Dedifferentiated amniotic fluid mesenchymal stem cell (primary cell): ENCODE measurements around the gene PEX14.

Source experiments
- DNase-seq: peaks from one replicate; pipeline ENCODE4 v3.0.0-alpha.2; 2016; ENCODE audit errors: extremely low spot score

Gene PEX14

DNA sequence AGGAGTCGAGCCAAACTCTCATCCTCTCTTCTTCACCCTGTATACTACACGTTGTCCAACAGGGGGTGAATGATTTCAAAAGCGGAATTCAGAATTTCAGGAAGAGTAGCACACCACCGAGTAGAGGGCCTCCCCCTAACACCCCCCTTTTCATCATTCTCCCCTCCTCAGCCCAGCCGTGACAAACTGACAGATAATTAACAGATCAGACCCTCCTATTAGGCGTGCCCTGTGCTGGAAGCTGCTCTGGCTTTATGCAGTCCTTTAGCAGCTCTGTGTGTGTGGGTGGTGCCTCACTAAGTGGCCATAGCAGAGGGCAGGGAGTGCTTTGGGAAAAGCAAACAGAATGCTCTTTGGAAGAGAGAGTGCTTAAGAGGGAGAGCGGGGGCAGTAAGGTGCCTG, 44.3 kb downstream of the PEX14 start:
- DNase-seq, result no peak

DNA sequence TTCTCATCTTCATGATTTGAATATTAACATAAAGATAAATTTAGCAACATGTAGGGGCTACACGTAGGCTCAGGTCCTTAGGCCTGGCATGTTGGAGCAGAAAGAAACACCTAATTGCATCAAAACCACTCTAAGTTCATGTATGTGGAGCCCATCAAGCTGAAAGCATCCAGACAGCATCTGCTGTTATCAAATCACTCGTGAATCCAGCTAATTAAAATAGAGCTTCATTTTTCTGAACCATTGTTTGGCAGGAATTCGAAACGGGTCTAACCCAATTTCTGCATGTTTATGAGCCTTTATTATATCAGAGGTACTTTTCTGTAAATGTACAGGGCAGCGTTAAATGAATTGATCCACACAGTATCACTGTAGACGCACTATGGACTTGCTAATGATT, 45.7 kb downstream of the PEX14 start:
- DNase-seq, result no peak

DNA sequence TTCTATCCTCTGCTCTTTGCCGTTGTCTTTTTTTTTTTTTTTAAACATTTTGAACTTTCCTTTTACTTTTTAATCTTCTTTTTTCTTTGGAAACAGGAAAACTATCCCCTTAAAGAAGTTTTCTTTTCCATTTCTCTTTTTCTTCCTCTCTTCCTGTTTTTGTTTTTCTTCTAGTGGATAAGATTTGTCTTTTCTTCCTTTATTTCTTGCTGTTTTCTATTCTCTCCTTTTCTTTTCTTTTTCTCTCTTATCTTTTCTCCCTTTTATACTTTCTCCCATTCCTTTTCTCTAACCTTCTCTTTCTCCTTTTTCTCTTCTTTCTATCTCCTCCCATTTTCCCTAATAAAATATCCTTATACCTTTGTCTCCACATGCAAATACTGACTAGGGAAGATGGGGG, 46.2 kb downstream of the PEX14 start:
- no peak for DNase-seq

GRCh38 chr1:10521537-10522157, 46.9 kb downstream of the PEX14 start:
- no peak for DNase-seq

- no peak for DNase-seq
These were observed 47.6 kb downstream of the PEX14 start for GRCh38 chr1:10522322-10522860.

GRCh38 chr1:10525208-10525607, 50.5 kb downstream of the PEX14 start:
- DNase-seq, result no peak

DNA sequence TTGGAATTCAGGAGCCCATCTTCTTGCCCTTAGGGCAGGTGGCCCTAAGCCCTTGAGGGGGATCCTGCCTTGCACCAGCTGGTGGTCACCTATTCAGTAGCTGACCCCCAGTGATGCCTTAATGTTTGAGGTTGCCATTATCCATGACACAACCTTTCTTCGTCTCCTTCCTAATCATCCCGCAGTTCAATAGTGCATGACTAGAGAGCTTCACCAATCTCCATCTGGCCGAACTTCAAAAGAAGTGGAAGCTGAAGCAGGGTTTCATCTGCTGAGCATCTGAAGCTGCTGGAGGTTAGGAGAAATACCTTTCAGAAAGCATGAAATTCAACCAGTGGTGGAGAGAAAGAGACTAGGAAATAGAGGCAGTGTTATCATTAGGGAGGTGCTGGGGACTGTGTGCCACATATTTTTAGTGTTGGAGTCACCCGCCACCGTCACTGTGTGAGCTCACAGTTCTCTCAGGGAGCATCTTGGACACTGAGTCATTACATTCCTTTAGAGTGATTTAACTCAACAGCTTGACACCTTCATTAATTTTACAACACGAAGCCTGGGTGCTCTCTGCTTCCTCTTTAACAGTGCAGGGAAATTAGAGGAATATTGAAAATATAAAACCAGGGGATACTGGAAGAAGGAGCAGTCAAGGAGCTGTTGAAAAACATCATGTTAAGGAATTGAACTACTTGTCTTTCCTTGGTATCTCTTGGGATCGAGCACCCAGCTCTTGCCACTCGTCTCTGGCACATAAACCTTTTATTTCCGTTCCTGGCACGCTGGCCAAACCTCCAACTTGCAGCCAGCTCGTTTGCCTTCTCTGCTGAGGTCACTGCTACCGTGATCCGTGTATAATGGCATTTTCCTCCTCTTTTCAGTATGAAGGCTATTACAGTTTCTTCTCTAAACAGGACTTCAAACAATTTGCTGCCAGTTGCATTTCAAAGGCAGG, 53.6 kb downstream of the PEX14 start:
- peak; percentile 36 for DNase-seq

DNA sequence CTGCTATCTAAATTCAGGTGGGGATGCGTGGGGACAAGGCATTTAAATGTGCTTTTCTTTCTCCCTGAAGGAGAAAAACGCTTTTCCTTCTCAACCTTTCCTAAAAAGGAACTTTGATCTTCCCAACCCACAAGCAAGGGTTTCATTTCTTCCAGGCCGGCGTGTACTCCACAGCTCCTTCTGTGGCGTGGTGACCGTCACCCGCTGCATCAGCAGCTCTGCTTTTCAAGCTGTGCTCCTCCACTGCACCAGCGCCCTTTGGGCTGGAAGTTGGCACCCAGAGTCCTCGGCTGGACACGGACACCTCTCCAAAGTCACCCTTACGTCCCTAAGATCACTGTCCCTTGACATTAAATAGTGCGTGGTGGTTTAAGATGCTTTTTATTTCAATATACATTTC, 54.3 kb downstream of the PEX14 start:
- no peak for DNase-seq

GRCh38 chr1:10529765-10530164, 55.0 kb downstream of the PEX14 start:
- DNase-seq, result no peak

- DNase-seq, result no peak
These were observed 55.6 kb downstream of the PEX14 start for GRCh38 chr1:10530281-10530740.

DNA sequence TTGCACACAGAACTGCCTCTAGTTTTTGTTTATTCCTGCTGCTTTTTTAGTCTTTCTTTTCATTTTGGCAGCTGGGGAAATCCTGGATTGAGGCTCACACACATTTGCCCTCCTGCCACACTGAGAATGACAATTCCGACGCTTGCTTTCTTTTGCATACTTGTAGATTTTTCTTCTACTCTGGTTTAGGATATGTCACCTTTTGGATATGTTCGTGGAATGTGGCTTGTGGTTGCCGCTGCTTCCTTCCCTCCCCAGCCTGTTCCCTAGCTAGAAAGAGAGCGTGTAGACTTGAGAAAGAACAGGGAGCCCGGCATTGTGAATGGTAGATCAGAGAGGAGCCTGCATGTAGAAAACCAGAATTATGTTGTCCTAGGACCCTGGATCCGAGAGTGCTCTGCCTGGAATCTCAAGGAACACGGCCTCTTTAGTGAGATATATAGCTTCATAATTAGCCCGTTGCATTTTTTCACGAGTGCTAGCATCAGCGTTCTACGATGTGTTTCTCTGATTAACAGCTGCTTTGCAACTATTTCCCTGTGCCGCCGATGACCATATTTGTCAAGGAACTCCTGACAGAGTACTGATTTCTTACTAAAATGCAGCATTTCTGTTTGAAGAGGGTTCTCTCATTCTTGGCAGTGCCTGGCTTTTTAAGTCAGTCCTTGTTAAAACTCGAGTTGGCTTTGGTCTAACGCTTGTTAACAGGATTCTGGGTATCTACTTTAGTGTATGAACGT, 56.2 kb downstream of the PEX14 start:
- no peak for DNase-seq

- no peak for DNase-seq
These were observed 57.6 kb downstream of the PEX14 start for GRCh38 chr1:10532362-10532761.

- no peak for DNase-seq
These were observed 59.8 kb downstream of the PEX14 start for GRCh38 chr1:10534519-10534918.

GRCh38 chr1:10536133-10536770, 61.5 kb downstream of the PEX14 start:
- no peak for DNase-seq

GRCh38 chr1:10537082-10537766, 62.5 kb downstream of the PEX14 start:
- no peak for DNase-seq

GRCh38 chr1:10538646-10539355, 64.1 kb downstream of the PEX14 start:
- no peak for DNase-seq

GRCh38 chr1:10539411-10540043, 64.8 kb downstream of the PEX14 start:
- no peak for DNase-seq

- no peak for DNase-seq
These were observed 65.7 kb downstream of the PEX14 start for GRCh38 chr1:10540277-10541005.

DNA sequence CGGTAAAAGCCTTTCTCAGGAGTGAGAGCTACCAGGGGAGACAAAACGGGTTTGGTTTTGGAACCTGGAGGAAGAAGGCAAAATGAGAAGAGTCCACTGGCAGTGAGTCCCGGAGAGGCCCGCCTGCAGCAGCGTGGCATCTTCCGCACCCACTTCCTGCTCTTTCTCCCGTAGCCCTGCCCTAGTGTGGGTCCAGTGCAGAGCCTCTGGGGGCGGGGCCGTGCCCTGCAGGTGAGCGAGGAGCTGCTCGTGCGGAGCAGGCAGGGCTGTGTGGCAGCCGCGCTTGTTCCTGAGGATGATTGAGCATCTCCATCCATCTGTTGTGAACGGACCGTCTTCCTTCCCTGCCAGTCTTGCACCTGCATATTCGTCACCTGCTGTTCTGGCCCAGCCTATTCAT, 66.5 kb downstream of the PEX14 start:
- DNase-seq, result no peak
